K562 (cell line): ENCODE data around the gene EIF4E1B. TPM values are rescaled to one million over a fixed set of nuclear protein-coding genes. Genes with fewer than 3 reads are reported as not detected.
A peak's percentile ranks its signal among the peaks of the same experiment; 100 is the strongest.

Experiments
- ADNP ChIP-seq: fragments of 200-800 bp; sonication (Bioruptor generic); IDR thresholded peaks from 2 replicates; pipeline ENCODE4 v1.6.1; 2016; ENCODE audit warnings: missing genetic modification characterization, missing compliant biosample characterization
- CBX5 ChIP-seq: IDR thresholded peaks from 2 replicates; pipeline ENCODE4 v1.6.1; 2014; ENCODE audit warnings: low read depth, borderline replicate concordance
- CREM ChIP-seq: IDR thresholded peaks from 2 replicates; pipeline ENCODE4 v1.6.1; 2014; ENCODE audit warnings: antibody characterized with exemption, low read depth
- DMBX1 ChIP-seq: fragments of 250-450 bp; sonication (Bioruptor Pico); IDR thresholded peaks from 2 replicates; pipeline ENCODE4 v1.8.0; 2022; ENCODE audit warnings: inconsistent platforms, mild to moderate bottlenecking, moderate library complexity, borderline replicate concordance
- FOXA3 ChIP-seq, 2 experiments: fragments of 450-650 bp in 1 of 2; sonication (generic) in 1 of 2; formaldehyde crosslinking; IDR thresholded peaks in 1 of 2; conservative IDR thresholded peaks in 1 of 2; 2 replicates each; pipeline versions ENCODE4 v1.4.0 to v1.8.0; 2020 to 2022; ENCODE audit warnings: mild to moderate bottlenecking in 2 of 2, missing genetic modification reagents in 1 of 2
- NCOA2 ChIP-seq, 2 experiments: fragments of 450-650 bp; IDR thresholded peaks; 2 replicates each; pipeline ENCODE4 v1.6.1; 2018; ENCODE audit warnings: mild to moderate bottlenecking in 2 of 2, moderate library complexity in 1 of 2; ENCODE audit not compliant: partially characterized antibody in 2 of 2
- NFATC3 ChIP-seq: fragments of 450-650 bp; IDR thresholded peaks from 2 replicates; pipeline ENCODE4 v1.6.1; 2017; ENCODE audit warnings: mild to moderate bottlenecking
- NR2F6 ChIP-seq: fragments of 450-650 bp; formaldehyde crosslinking; IDR thresholded peaks from 2 replicates; pipeline ENCODE4 v1.4.0; 2020; ENCODE audit warnings: mild to moderate bottlenecking
- SP2 ChIP-seq: IDR thresholded peaks from 2 replicates; pipeline ENCODE4 v1.6.1; 2011; ENCODE audit warnings: mild to moderate bottlenecking, low read depth, low read length, moderate library complexity; ENCODE audit not compliant: poor library complexity, severe bottlenecking; ENCODE audit errors: extremely low read depth
- ZNF165 ChIP-seq: fragments of 250-450 bp; sonication (Bioruptor Pico); IDR thresholded peaks from 2 replicates; pipeline ENCODE4 v1.4.0; 2020; ENCODE audit warnings: borderline replicate concordance
- ZNF24 ChIP-seq: fragments of 450-650 bp; IDR thresholded peaks from 2 replicates; pipeline ENCODE4 v1.6.1; 2016
- ZNF57 ChIP-seq: fragments of 450-650 bp; formaldehyde crosslinking; IDR thresholded peaks from 2 replicates; pipeline ENCODE4 v1.4.0; 2020; ENCODE audit warnings: mild to moderate bottlenecking, moderate library complexity
- polyA plus RNA-seq, 8 experiments: library from polyadenylated mRNA; depleted of rRNA in 4 of 8; stranded (reverse) in 5 of 8; unstranded in 3 of 8; fragments of >200 nt; fragmentation: Nextera tagmentation in 2 of 8; fragmentation: Illumina TruSeq in 1 of 8; extraction: Ambion mirVana in 2 of 8; extraction: Trizol in 1 of 8; gene quantifications; 2 replicates each; pipeline versions ENCODE4 v1.2.1 to v1.2.3, GENCODE V29; 2011 to 2014; ENCODE audit warnings: inconsistent platforms in 1 of 8, missing spikeins in 1 of 8
- total RNA-seq, 7 experiments: library from RNA; depleted of rRNA in 6 of 7; stranded (reverse); fragments of >200 nt in 6 of 7; fragmentation: Illumina TruSeq in 2 of 7; extraction: Trizol in 2 of 7; gene quantifications; 2 replicates each; pipeline versions ENCODE4 v1.2.1 to v1.2.3, GENCODE V29; 2011 to 2021; ENCODE audit warnings: low replicate concordance in 1 of 7
- TF ChIP-seq, protein P1 (sequence below): sonication (generic); formaldehyde crosslinking; IDR thresholded peaks from 2 replicates; pipeline ENCODE4 v1.8.1; 2022; ENCODE audit warnings: missing genetic modification reagents
- TF ChIP-seq, protein P2 (sequence below): fragments of 250-450 bp; sonication (Bioruptor Pico); IDR thresholded peaks from 2 replicates; pipeline ENCODE4 v1.8.0; 2022; ENCODE audit warnings: inconsistent platforms
- TF ChIP-seq, protein P3 (sequence below), 2 experiments: fragments of 450-650 bp in 1 of 2; sonication (generic) in 1 of 2; formaldehyde crosslinking in 1 of 2; IDR thresholded peaks; 2 replicates each; pipeline versions ENCODE4 v1.7.1 to v1.9.0; 2016 to 2022; ENCODE audit warnings: inconsistent platforms in 1 of 2, mild to moderate bottlenecking in 1 of 2, missing genetic modification reagents in 1 of 2
- TF ChIP-seq, protein P4 (sequence below): IDR thresholded peaks from 2 replicates; pipeline ENCODE4 v1.6.1; 2014; ENCODE audit warnings: antibody characterized with exemption

The EIF4E1B gene
- total and polyA plus RNA-seq, 9 of the 15 experiments (the other 6 are each of a cell fraction or from before 2014, with no cell fraction given): not detected

DNA sequence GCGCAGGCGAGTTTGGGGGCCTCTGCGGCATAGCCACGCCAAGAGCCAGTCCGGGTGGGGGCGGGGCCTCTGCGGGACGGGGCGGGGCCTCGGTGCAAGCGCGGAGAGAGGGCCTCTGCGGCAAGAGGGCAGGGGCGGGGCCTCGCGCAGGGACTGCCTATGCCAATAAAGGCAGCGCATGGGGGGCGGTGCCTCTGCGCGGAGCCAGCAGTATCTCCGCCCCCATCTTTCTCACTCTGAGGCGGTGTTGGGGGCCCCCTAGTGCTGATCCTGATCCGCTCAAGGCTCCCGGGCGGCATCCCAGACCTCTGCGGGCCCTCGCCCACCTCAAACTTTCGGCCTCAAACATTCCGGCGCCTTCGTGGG lies 11.3 kb upstream of the EIF4E1B start (continued):
- TF ChIP-seq ADNP (tag): no peak
- TF ChIP-seq, protein P1, sequence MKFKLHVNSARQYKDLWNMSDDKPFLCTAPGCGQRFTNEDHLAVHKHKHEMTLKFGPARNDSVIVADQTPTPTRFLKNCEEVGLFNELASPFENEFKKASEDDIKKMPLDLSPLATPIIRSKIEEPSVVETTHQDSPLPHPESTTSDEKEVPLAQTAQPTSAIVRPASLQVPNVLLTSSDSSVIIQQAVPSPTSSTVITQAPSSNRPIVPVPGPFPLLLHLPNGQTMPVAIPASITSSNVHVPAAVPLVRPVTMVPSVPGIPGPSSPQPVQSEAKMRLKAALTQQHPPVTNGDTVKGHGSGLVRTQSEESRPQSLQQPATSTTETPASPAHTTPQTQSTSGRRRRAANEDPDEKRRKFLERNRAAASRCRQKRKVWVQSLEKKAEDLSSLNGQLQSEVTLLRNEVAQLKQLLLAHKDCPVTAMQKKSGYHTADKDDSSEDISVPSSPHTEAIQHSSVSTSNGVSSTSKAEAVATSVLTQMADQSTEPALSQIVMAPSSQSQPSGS: no peak
- no peak for TF ChIP-seq SP2
- TF ChIP-seq FOXA3 (CRISPR knock-in tag; conservative IDR thresholded peaks at IDR 0.05 in 1 of 2, IDR thresholded peaks at IDR 0.05 in 1 of 2): no peak
- TF ChIP-seq CBX5: no peak
- peak; percentile 57 for TF ChIP-seq CREM
- TF ChIP-seq, protein P2, sequence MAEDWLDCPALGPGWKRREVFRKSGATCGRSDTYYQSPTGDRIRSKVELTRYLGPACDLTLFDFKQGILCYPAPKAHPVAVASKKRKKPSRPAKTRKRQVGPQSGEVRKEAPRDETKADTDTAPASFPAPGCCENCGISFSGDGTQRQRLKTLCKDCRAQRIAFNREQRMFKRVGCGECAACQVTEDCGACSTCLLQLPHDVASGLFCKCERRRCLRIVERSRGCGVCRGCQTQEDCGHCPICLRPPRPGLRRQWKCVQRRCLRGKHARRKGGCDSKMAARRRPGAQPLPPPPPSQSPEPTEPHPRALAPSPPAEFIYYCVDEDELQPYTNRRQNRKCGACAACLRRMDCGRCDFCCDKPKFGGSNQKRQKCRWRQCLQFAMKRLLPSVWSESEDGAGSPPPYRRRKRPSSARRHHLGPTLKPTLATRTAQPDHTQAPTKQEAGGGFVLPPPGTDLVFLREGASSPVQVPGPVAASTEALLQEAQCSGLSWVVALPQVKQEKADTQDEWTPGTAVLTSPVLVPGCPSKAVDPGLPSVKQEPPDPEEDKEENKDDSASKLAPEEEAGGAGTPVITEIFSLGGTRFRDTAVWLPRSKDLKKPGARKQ (CRISPR knock-in tag): no peak
- TF ChIP-seq DMBX1 (CRISPR knock-in tag): no peak
- no peak for TF ChIP-seq ZNF57 (CRISPR knock-in tag)
- no peak for TF ChIP-seq NR2F6 (CRISPR knock-in tag)
- TF ChIP-seq NCOA2 (IDR thresholded peaks at IDR 0.05; ENCODE audit: partially characterized antibody in 2 of 2): no peak
- TF ChIP-seq ZNF24: no peak
- TF ChIP-seq, protein P3, sequence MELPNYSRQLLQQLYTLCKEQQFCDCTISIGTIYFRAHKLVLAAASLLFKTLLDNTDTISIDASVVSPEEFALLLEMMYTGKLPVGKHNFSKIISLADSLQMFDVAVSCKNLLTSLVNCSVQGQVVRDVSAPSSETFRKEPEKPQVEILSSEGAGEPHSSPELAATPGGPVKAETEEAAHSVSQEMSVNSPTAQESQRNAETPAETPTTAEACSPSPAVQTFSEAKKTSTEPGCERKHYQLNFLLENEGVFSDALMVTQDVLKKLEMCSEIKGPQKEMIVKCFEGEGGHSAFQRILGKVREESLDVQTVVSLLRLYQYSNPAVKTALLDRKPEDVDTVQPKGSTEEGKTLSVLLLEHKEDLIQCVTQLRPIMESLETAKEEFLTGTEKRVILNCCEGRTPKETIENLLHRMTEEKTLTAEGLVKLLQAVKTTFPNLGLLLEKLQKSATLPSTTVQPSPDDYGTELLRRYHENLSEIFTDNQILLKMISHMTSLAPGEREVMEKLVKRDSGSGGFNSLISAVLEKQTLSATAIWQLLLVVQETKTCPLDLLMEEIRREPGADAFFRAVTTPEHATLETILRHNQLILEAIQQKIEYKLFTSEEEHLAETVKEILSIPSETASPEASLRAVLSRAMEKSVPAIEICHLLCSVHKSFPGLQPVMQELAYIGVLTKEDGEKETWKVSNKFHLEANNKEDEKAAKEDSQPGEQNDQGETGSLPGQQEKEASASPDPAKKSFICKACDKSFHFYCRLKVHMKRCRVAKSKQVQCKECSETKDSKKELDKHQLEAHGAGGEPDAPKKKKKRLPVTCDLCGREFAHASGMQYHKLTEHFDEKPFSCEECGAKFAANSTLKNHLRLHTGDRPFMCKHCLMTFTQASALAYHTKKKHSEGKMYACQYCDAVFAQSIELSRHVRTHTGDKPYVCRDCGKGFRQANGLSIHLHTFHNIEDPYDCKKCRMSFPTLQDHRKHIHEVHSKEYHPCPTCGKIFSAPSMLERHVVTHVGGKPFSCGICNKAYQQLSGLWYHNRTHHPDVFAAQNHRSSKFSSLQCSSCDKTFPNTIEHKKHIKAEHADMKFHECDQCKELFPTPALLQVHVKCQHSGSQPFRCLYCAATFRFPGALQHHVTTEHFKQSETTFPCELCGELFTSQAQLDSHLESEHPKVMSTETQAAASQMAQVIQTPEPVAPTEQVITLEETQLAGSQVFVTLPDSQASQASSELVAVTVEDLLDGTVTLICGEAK (IDR thresholded peaks at IDR 0.05): no peak
- TF ChIP-seq, protein P3 (CRISPR knock-in tag; IDR thresholded peaks at IDR 0.05): no peak
- TF ChIP-seq NFATC3: no peak
- no peak for TF ChIP-seq ZNF165
- TF ChIP-seq, protein P4, sequence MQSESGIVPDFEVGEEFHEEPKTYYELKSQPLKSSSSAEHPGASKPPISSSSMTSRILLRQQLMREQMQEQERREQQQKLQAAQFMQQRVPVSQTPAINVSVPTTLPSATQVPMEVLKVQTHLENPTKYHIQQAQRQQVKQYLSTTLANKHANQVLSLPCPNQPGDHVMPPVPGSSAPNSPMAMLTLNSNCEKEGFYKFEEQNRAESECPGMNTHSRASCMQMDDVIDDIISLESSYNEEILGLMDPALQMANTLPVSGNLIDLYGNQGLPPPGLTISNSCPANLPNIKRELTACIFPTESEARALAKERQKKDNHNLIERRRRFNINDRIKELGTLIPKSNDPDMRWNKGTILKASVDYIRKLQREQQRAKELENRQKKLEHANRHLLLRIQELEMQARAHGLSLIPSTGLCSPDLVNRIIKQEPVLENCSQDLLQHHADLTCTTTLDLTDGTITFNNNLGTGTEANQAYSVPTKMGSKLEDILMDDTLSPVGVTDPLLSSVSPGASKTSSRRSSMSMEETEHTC: no peak
